ENCODE results near the gene GTSF1L.

- TF ChIP-seq JUN (CRISPR knock-in tag; IDR thresholded peaks at IDR 0.05) = no peak
- no peak for TF ChIP-seq IRF1 (CRISPR knock-in tag; IDR thresholded peaks at IDR 0.05)
- TF ChIP-seq ESRRA (CRISPR knock-in tag; IDR thresholded peaks at IDR 0.05; ENCODE audit: borderline replicate concordance) = no peak
- TF ChIP-seq SP1 (CRISPR knock-in tag; conservative IDR thresholded peaks at IDR 0.05) = no peak
- TF ChIP-seq CTCF (IDR thresholded peaks at IDR 0.05) = no peak
- no peak for TF ChIP-seq NR3C1 (CRISPR knock-in tag; conservative IDR thresholded peaks at IDR 0.05; ENCODE audit: low read depth)
These were observed 15.6 kb downstream of the GTSF1L start for GRCh38 chr20:43711098-43711654.
